Hepatocyte (in vitro differentiated cells): ENCODE measurements around the gene TUNAR. TPM values are rescaled to one million over a fixed set of nuclear protein-coding genes. Genes with fewer than 3 reads are reported as not detected.

ENCODE experiments used
- DNase-seq: peaks from one replicate; pipeline ENCODE4 v3.0.0-alpha.2; 2016; ENCODE audit warnings: low spot score
- H2AFZ ChIP-seq: fragments of 200-600 bp; sonication (generic); 2 replicates; pipeline ENCODE4 v1.6.0; 2016; ENCODE audit warnings: antibody characterized with exemption, mild to moderate bottlenecking
- H3K27ac ChIP-seq: fragments of 200-600 bp; sonication (generic); 2 replicates; pipeline ENCODE4 v1.5.1; 2016; ENCODE audit warnings: mild to moderate bottlenecking
- H3K27me3 ChIP-seq: fragments of 200-600 bp; sonication (generic); 2 replicates; pipeline ENCODE4 v1.6.1; 2016
- H3K36me3 ChIP-seq: fragments of 200-600 bp; sonication (generic); replicated peaks from 2 replicates; pipeline ENCODE4 v1.5.1; 2016; ENCODE audit warnings: low read depth; ENCODE audit not compliant: insufficient read depth
- H3K4me1 ChIP-seq: fragments of 200-600 bp; sonication (generic); 2 replicates; pipeline ENCODE4 v1.5.1; 2016; ENCODE audit warnings: mild to moderate bottlenecking, moderate library complexity; ENCODE audit not compliant: insufficient read depth
- H3K4me2 ChIP-seq: fragments of 200-600 bp; sonication (generic); 2 replicates; pipeline ENCODE4 v1.6.0; 2016
- H3K4me3 ChIP-seq: fragments of 200-600 bp; sonication (generic); 2 replicates; pipeline ENCODE4 v1.5.1; 2016; ENCODE audit warnings: mild to moderate bottlenecking
- H3K79me2 ChIP-seq: fragments of 200-600 bp; sonication (generic); 2 replicates; pipeline ENCODE4 v1.6.0; 2017; ENCODE audit warnings: mild to moderate bottlenecking
- H3K9me2 ChIP-seq: fragments of 200-600 bp; sonication (generic); replicated peaks from 2 replicates; pipeline ENCODE4 v1.6.0; 2017; ENCODE audit warnings: mild to moderate bottlenecking; ENCODE audit not compliant: insufficient read depth
- H3K9me3 ChIP-seq: fragments of 200-600 bp; sonication (generic); 2 replicates; pipeline ENCODE4 v1.5.1; 2016; ENCODE audit warnings: low read depth, mild to moderate bottlenecking
- H4K20me1 ChIP-seq: fragments of 200-600 bp; sonication (generic); 2 replicates; pipeline ENCODE4 v1.6.0; 2016; ENCODE audit warnings: mild to moderate bottlenecking; ENCODE audit not compliant: insufficient read depth, poor library complexity, severe bottlenecking
- EZH2 ChIP-seq: fragments of 200-600 bp; sonication (generic); IDR thresholded peaks from 2 replicates; pipeline ENCODE4 v1.6.1; 2016; ENCODE audit warnings: antibody characterized with exemption, mild to moderate bottlenecking, borderline replicate concordance
- EZH2phosphoT487 ChIP-seq: fragments of 200-600 bp; sonication (generic); IDR thresholded peaks from one replicate; pipeline ENCODE4 v1.6.1; 2018; ENCODE audit warnings: antibody characterized with exemption, mild to moderate bottlenecking, low read depth, moderate library complexity; ENCODE audit not compliant: unreplicated experiment, severe bottlenecking
- WGBS: methylation state at CpG from one replicate; pipeline ENCODE4 v1.1.6; 2016; ENCODE audit warnings: low lambda C conversion rate; ENCODE audit errors: missing lambda C conversion rate; 5-methylcytosine and 5-hydroxymethylcytosine counted together
- polyA plus RNA-seq: library from polyadenylated mRNA; unstranded; fragments of >200 nt; fragmentation: Nextera tagmentation; extraction: Ambion mirVana; gene quantifications from 2 replicates; pipeline ENCODE4 v1.2.1, GENCODE V29; 2016
- total RNA-seq: library from RNA; depleted of rRNA; stranded (reverse); fragments of >200 nt; gene quantifications from 2 replicates; pipeline ENCODE4 v1.2.3, GENCODE V29; 2014
- TF ChIP-seq, protein P1 (sequence below): fragments of 200-600 bp; sonication (generic); IDR thresholded peaks from 2 replicates; pipeline ENCODE4 v1.5.1; 2016; ENCODE audit warnings: antibody characterized with exemption, mild to moderate bottlenecking; ENCODE audit not compliant: poor library complexity

The TUNAR gene
- total and polyA plus RNA-seq, 2 experiments from 2014 or later = 0.13 TPM; not detected in 1

DNA sequence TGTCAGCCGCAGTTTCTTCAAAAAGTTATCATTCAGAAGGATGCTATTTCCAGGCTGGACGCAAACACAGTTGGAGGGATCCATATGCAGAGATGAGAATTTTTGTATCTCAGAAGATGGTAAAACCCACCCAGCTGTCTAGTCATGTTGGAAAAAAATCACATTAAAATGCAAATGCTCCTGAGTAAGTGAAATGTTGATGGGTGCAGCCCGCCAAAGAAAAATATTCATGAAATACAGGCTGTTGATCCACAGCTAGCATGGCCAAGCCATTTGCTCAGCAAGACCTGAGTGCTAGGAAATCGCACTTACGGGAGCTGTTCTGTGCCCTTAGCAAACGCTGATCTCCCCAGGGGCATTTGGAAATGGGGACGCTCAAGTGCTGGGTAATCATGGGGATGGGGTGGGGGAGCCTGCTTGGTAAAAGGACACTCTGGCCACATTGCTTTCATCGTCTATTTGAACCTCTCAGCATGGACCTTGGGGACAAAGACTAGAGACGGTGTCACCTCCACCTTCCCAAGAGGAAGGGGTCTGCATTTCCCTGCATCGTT, 25.7 kb downstream of the TUNAR start:
- TF ChIP-seq EZH2phosphoT487 = no peak
- no peak for TF ChIP-seq EZH2
- TF ChIP-seq, protein P1, sequence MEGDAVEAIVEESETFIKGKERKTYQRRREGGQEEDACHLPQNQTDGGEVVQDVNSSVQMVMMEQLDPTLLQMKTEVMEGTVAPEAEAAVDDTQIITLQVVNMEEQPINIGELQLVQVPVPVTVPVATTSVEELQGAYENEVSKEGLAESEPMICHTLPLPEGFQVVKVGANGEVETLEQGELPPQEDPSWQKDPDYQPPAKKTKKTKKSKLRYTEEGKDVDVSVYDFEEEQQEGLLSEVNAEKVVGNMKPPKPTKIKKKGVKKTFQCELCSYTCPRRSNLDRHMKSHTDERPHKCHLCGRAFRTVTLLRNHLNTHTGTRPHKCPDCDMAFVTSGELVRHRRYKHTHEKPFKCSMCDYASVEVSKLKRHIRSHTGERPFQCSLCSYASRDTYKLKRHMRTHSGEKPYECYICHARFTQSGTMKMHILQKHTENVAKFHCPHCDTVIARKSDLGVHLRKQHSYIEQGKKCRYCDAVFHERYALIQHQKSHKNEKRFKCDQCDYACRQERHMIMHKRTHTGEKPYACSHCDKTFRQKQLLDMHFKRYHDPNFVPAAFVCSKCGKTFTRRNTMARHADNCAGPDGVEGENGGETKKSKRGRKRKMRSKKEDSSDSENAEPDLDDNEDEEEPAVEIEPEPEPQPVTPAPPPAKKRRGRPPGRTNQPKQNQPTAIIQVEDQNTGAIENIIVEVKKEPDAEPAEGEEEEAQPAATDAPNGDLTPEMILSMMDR = no peak
- H3K36me3 ChIP-seq = no peaks in the 10 kb centered on the region
- H3K9me2 ChIP-seq = no peaks in the 10 kb centered on the region
- H3K4me3 ChIP-seq = no peak overlapping the region
- WGBS = 89% methylated on average over 10 of the region's 10 CpGs
- no peaks in the 10 kb centered on the region for H3K9me3 ChIP-seq
- no peak overlapping the region for H3K4me2 ChIP-seq
- no peak overlapping the region for H3K27ac ChIP-seq
- no peaks in the 10 kb centered on the region for H4K20me1 ChIP-seq
- H3K27me3 ChIP-seq = peaks cover 17% of the 10 kb centered on the region
- no peaks in the 10 kb centered on the region for H3K4me1 ChIP-seq
- no peaks in the 10 kb centered on the region for H3K79me2 ChIP-seq
- no peak overlapping the region for H2AFZ ChIP-seq
- DNase-seq = no peak

DNA sequence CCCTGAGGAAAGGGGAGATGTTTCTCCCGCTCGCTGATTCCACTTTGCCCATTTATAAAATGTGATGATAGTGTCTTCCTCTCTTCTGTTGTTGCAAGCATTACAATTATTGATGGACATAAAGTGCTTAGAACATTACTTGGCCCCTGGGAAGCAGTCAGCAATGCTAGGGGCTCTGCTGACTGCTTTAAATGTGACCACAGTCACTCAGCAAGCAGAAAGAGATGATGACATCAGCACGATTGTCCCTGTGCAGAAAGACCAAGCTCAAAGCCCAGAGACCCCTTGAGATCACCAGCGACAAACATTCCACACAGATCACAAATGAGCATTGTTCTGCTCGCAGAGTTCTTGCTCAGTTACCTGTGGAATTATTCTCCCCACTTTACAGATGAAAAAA, 26.5 kb downstream of the TUNAR start:
- no peaks in the 10 kb centered on the region for H3K9me2 ChIP-seq
- H3K4me1 ChIP-seq = no peaks in the 10 kb centered on the region
- no peaks in the 10 kb centered on the region for H4K20me1 ChIP-seq
- H3K27me3 ChIP-seq = peaks cover 17% of the 10 kb centered on the region
- TF ChIP-seq EZH2phosphoT487 = no peak
- TF ChIP-seq, protein P1 = no peak
- no peak for TF ChIP-seq EZH2
- H3K36me3 ChIP-seq = no peaks in the 10 kb centered on the region
- no peak overlapping the region for H2AFZ ChIP-seq
- H3K27ac ChIP-seq = no peak overlapping the region
- H3K4me3 ChIP-seq = no peak overlapping the region
- no peak for DNase-seq
- 88% methylated on average over 5 of the region's 5 CpGs for WGBS
- H3K79me2 ChIP-seq = no peaks in the 10 kb centered on the region
- H3K9me3 ChIP-seq = no peaks in the 10 kb centered on the region
- H3K4me2 ChIP-seq = no peak overlapping the region

DNA sequence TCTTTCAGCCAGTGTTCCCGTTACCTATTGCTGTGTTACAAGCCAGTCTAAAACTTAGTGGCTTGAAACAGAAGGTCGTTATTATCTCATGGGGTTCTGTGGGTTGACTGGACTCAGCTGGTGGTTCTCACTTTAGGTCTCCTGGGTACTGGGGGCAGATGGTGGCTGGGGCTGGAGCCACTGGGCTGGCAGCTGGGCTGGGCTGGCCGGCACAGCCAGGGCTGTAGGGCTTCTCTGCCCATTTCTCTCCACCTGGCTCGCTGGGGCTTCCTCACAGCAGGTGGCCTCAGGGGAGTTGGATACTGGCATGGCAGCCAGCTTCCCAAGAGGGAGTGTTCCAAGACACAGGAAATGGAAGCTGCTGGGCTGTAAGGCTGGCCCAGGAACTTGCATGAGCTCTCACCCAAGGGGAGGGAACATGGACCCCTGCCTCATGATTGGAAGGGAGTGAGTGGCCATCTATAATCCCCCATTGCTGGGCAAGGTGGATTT, 27.0 kb downstream of the TUNAR start:
- Histone ChIP-seq H3K9me2 (no peaks in the 10 kb centered on the region), H3K27ac (no peak overlapping the region), H3K27me3 (peaks cover 17% of the 10 kb centered on the region), H4K20me1 (no peaks in the 10 kb centered on the region), H2AFZ (no peak overlapping the region), H3K4me1 (no peaks in the 10 kb centered on the region), H3K4me3 (no peak overlapping the region), H3K4me2 (no peak overlapping the region), H3K79me2 (no peaks in the 10 kb centered on the region), H3K9me3 (no peaks in the 10 kb centered on the region), H3K36me3 (no peaks in the 10 kb centered on the region)
- TF ChIP-seq EZH2phosphoT487 (no peak), EZH2 (no peak)
- TF ChIP-seq, protein P1 = no peak
- no peak for DNase-seq
- WGBS = 85% methylated on average over 4 of the region's 4 CpGs

GRCh38 chr14:95906591-95906990, 30.0 kb downstream of the TUNAR start:
- no peak for DNase-seq
- H3K4me2 ChIP-seq = no peak overlapping the region
- no peaks in the 10 kb centered on the region for H3K79me2 ChIP-seq
- no peaks in the 10 kb centered on the region for H3K9me3 ChIP-seq
- H3K9me2 ChIP-seq = no peaks in the 10 kb centered on the region
- H3K4me1 ChIP-seq = no peaks in the 10 kb centered on the region
- TF ChIP-seq, protein P1 = no peak
- no peaks in the 10 kb centered on the region for H4K20me1 ChIP-seq
- no peak overlapping the region for H3K27ac ChIP-seq
- 91% methylated on average over 4 of the region's 4 CpGs for WGBS
- H3K4me3 ChIP-seq = no peak overlapping the region
- H3K27me3 ChIP-seq = peaks cover 12% of the 10 kb centered on the region
- H2AFZ ChIP-seq = no peak overlapping the region
- H3K36me3 ChIP-seq = no peaks in the 10 kb centered on the region
